K562 (cell line): ENCODE data around the gene SAP25. TPM values are rescaled to one million over a fixed set of nuclear protein-coding genes. Genes with fewer than 3 reads are reported as not detected.

Experiments
- ATAC-seq: fragments of 200-7000 bp; cut with Tn5 transposase; 3 replicates; pipeline ENCODE4 v1.9.1; 2020; ENCODE audit warnings: moderate library complexity
- BruUV-seq: library from RNA; stranded (reverse); fragments of 400-500 nt; replicated peaks from 2 replicates; lab custom pipeline; 2021; lab: Mats Ljungman, UMichigan
- CTCF ChIA-PET: fragments of 300-600 bp; formaldehyde crosslinking; extraction: SDS; loops from one replicate; lab custom pipeline; 2021; ENCODE audit warnings: low intra/inter-chr PET ratio; lab: Yijun Ruan, JAX
- POLR2A ChIA-PET: fragments of 300-600, 350-650 bp; sonication (Branson Sonifier 250); formaldehyde crosslinking; extraction: SDS; loops from one replicate; lab custom pipeline; 2021; ENCODE audit warnings: antibody characterized with exemption, inconsistent platforms; lab: Yijun Ruan, JAX
- DNase-seq, 4 experiments: peaks; one replicate each; pipeline versions ENCODE4 v3.0.0 to v3.0.0-alpha.2; 2011 to 2018; ENCODE audit warnings: low spot score in 3 of 4, mixed read lengths in 3 of 4; ENCODE audit errors: extremely low read depth in 1 of 4
- FAIRE-seq: peaks from 2 replicates; lab custom pipeline; 2011; peaks lifted over from hg19 to GRCh38; lab: Jason Lieb, UNC
- H2AFZ ChIP-seq: 2 replicates; pipeline ENCODE4 v1.6.0; 2011; ENCODE audit warnings: low read depth, low read length, control low read depth, inconsistent platforms
- H3K27ac ChIP-seq: fragments of 200-600 bp; 3 replicates; pipeline ENCODE4 v1.8.0; 2011; ENCODE audit warnings: low read depth, mild to moderate bottlenecking, control low read depth, inconsistent platforms, low read length, moderate library complexity, mixed read lengths; ENCODE audit errors: extremely low read depth
- H3K27me3 ChIP-seq, 2 experiments: fragments of 300-600 bp in 1 of 2; 2 replicates in 1 of 2; 3 replicates in 1 of 2; pipeline versions ENCODE4 v1.6.0 to v1.8.0; 2011; ENCODE audit warnings: inconsistent platforms in 2 of 2, low read length in 2 of 2, mild to moderate bottlenecking in 1 of 2, mixed read lengths in 1 of 2, moderate library complexity in 1 of 2; ENCODE audit not compliant: control insufficient read depth in 2 of 2, insufficient read depth in 2 of 2
- H3K36me3 ChIP-seq: fragments of 300-600 bp; 3 replicates; pipeline ENCODE4 v1.8.0; 2011; ENCODE audit warnings: mild to moderate bottlenecking, low read length, inconsistent platforms; ENCODE audit not compliant: control insufficient read depth, insufficient read depth
- H3K4me1 ChIP-seq, 2 experiments: fragments of 200-600 bp in 1 of 2; replicated peaks in 1 of 2; 2 replicates in 1 of 2; 3 replicates in 1 of 2; pipeline versions ENCODE4 v1.5.1 to v1.8.0; 2011; ENCODE audit warnings: inconsistent platforms in 2 of 2, low read length in 2 of 2, mild to moderate bottlenecking in 1 of 2, mixed read lengths in 1 of 2, moderate library complexity in 1 of 2; ENCODE audit not compliant: control insufficient read depth in 2 of 2, insufficient read depth in 2 of 2
- H3K4me2 ChIP-seq: 2 replicates; pipeline ENCODE4 v1.6.1; 2011; ENCODE audit warnings: low read length, control low read depth, inconsistent platforms, mixed read lengths; ENCODE audit not compliant: insufficient read depth
- H3K4me3 ChIP-seq: fragments of 200-600 bp; sonication (generic), shearing (Covaris generic); 2 replicates; pipeline ENCODE4 v1.5.1; 2016; ENCODE audit warnings: control low read depth, inconsistent platforms
- H3K79me2 ChIP-seq: fragments of 200-600 bp; 3 replicates; pipeline ENCODE4 v1.8.0; 2011; ENCODE audit warnings: low read length, inconsistent platforms; ENCODE audit not compliant: control insufficient read depth, insufficient read depth
- H3K9ac ChIP-seq, 2 experiments: 2 replicates each; pipeline versions ENCODE4 v1.6.0 to v1.6.1; 2011; ENCODE audit warnings: low read depth in 2 of 2, low read length in 2 of 2, control low read depth in 1 of 2, inconsistent platforms in 1 of 2, mild to moderate bottlenecking in 1 of 2, mixed read lengths in 1 of 2; ENCODE audit not compliant: insufficient read depth in 1 of 2
- H3K9me1 ChIP-seq: one replicate; pipeline ENCODE4 v1.6.0; 2011; ENCODE audit warnings: inconsistent platforms, mild to moderate bottlenecking, low read length, moderate library complexity; ENCODE audit not compliant: control insufficient read depth, insufficient read depth
- H3K9me3 ChIP-seq: replicated peaks from 2 replicates; pipeline ENCODE4 v1.5.1; 2011; ENCODE audit warnings: low read depth, low read length, inconsistent platforms; ENCODE audit not compliant: control insufficient read depth, insufficient read depth
- H4K20me1 ChIP-seq: replicated peaks from 2 replicates; pipeline ENCODE4 v1.6.1; 2011; ENCODE audit warnings: low read length, inconsistent platforms, mixed read lengths; ENCODE audit not compliant: control insufficient read depth, insufficient read depth
- ATF2 ChIP-seq: sonication (generic); formaldehyde crosslinking; IDR thresholded peaks from 2 replicates; pipeline ENCODE4 v1.8.1; 2022; ENCODE audit warnings: missing genetic modification reagents
- E4F1 ChIP-seq: fragments of 250-450 bp; sonication (Bioruptor Pico); IDR thresholded peaks from 2 replicates; pipeline ENCODE4 v1.5.0; 2021; ENCODE audit warnings: mild to moderate bottlenecking, borderline replicate concordance
- POLR2G ChIP-seq: fragments of 200-400 bp; formaldehyde crosslinking; IDR thresholded peaks from 2 replicates; pipeline ENCODE4 v1.6.1; 2017; ENCODE audit warnings: low read depth, mild to moderate bottlenecking, antibody characterized with exemption, low read length, moderate library complexity
- RBFOX2 ChIP-seq: fragments of 200-400 bp; formaldehyde crosslinking; IDR thresholded peaks from 2 replicates; pipeline ENCODE4 v1.6.1; 2017; ENCODE audit warnings: low read depth, mild to moderate bottlenecking, low read length, moderate library complexity
- SAFB ChIP-seq: fragments of 200-400 bp; formaldehyde crosslinking; IDR thresholded peaks from 2 replicates; pipeline ENCODE4 v1.6.1; 2017; ENCODE audit warnings: low read depth, low read length, borderline replicate concordance
- SIX5 ChIP-seq, 2 experiments: IDR thresholded peaks; 2 replicates each; pipeline ENCODE4 v1.6.1; 2011; ENCODE audit warnings: low read length in 2 of 2, borderline replicate concordance in 1 of 2, low read depth in 1 of 2, mild to moderate bottlenecking in 1 of 2, moderate library complexity in 1 of 2; ENCODE audit not compliant: insufficient read depth in 1 of 2
- ZKSCAN3 ChIP-seq: fragments of 250-450 bp; sonication (Bioruptor Pico); IDR thresholded peaks from 2 replicates; pipeline ENCODE4 v1.4.0; 2020
- WGBS: fragments of 100-300 bp; shearing (Covaris generic); methylation state at CpG from one replicate; pipeline ENCODE4 v1.1.6; 2016; ENCODE audit warnings: low coverage, mixed read lengths; ENCODE audit not compliant: insufficient coverage; ENCODE audit errors: missing lambda C conversion rate; 5-methylcytosine and 5-hydroxymethylcytosine counted together
- in situ Hi-C: fragments of 300-500 bp; cut with MboI; formaldehyde crosslinking; loops from 4 replicates; pipeline ENCODE4 v1.15.0; 2018; ENCODE audit warnings: inconsistent platforms, mixed read lengths
- intact Hi-C: fragments of 100-400 bp; cut with micrococcal nuclease; formaldehyde crosslinking; loops from 2 replicates; pipeline ENCODE4 v1.14.2; 2022
- polyA plus RNA-seq, 8 experiments: library from polyadenylated mRNA; depleted of rRNA in 4 of 8; stranded (reverse) in 5 of 8; unstranded in 3 of 8; fragments of >200 nt; fragmentation: Nextera tagmentation in 2 of 8; fragmentation: Illumina TruSeq in 1 of 8; extraction: Ambion mirVana in 2 of 8; extraction: Trizol in 1 of 8; gene quantifications; 2 replicates each; pipeline versions ENCODE4 v1.2.1 to v1.2.3, GENCODE V29; 2011 to 2014; ENCODE audit warnings: inconsistent platforms in 1 of 8, missing spikeins in 1 of 8
- total RNA-seq, 7 experiments: library from RNA; depleted of rRNA in 6 of 7; stranded (reverse); fragments of >200 nt in 6 of 7; fragmentation: Illumina TruSeq in 2 of 7; extraction: Trizol in 2 of 7; gene quantifications; 2 replicates each; pipeline versions ENCODE4 v1.2.1 to v1.2.3, GENCODE V29; 2011 to 2021; ENCODE audit warnings: low replicate concordance in 1 of 7

The SAP25 gene
- total and polyA plus RNA-seq, 9 of the 15 experiments (the other 6 are each of a cell fraction or from before 2014, with no cell fraction given) = 0.13 to 5.3 (median 0.78) TPM; not detected in 1

- Histone ChIP-seq H3K4me3 (no peak overlapping the region), H3K27ac (no peak overlapping the region), H3K27me3 (no peaks in the 10 kb centered on the region), H4K20me1 (no peaks in the 10 kb centered on the region; the same call in 1 of the 2 replicates), H3K4me1 (peaks cover 0 to 67% of the 10 kb centered on the region in 2 experiments; a peak in 2 of 5 replicates), H2AFZ (no peak overlapping the region), H3K36me3 (peaks cover 87% of the 10 kb centered on the region), H3K9ac (peak overlapping the region in 1 of 2 experiments; percentile 76; a peak in 1 of 4 replicates), H3K9me1 (no peaks in the 10 kb centered on the region), H3K4me2 (no peak overlapping the region), H3K9me3 (no peaks in the 10 kb centered on the region), H3K79me2 (no peaks in the 10 kb centered on the region)
- no peak for ATAC-seq
- WGBS = 88% methylated on average over 9 of the region's 14 CpGs
- no peak for DNase-seq
- POLR2A ChIA-PET = interaction anchor here (0.6 to 3.6 kb wide), 5 partner anchors 9 to 128 kb away, joined by 3 to 27 read pairs (median 3); partner anchors contain the start of genes FBXO24, LRCH4, PCOLCE and POP7
- BruUV-seq = no TSS peak
- CTCF ChIA-PET = no interaction called here
- in situ Hi-C loops = no loop called here
- TF ChIP-seq RBFOX2 (peak; percentile 18; the same call in 1 of the 2 replicates), SAFB (no peak), ZKSCAN3 (CRISPR knock-in tag) (no peak), E4F1 (no peak), ATF2 (CRISPR knock-in tag) (no peak), POLR2G (no peak), SIX5 (IDR thresholded peaks at IDR 0.05; ENCODE audit: borderline replicate concordance in 1 of 2, insufficient read depth in 1 of 2, low read depth in 1 of 2, low read length in 2 of 2) (no peak)
- intact Hi-C loops = no loop called here
- FAIRE-seq = no peak
Measured at GRCh38 chr7:100577507-100577906, 3.8 kb upstream of the SAP25 start.
